HepG2 (cell line): Measurements from ENCODE around the gene ELN. TPM values are rescaled to one million over a fixed set of nuclear protein-coding genes. Genes with fewer than 3 reads are reported as not detected.

Source experiments
- ATAC-seq: fragments of 200-7000 bp; cut with Tn5 transposase; 3 replicates; pipeline ENCODE4 v1.9.1; 2020; ENCODE audit warnings: mild to moderate bottlenecking, moderate library complexity
- BruUV-seq: library from RNA; stranded (reverse); fragments of 400-500 nt; replicated peaks from 2 replicates; lab custom pipeline; 2021; lab: Mats Ljungman, UMichigan
- CTCF ChIA-PET: fragments of 300-600 bp; formaldehyde crosslinking; extraction: SDS; loops from one replicate; lab custom pipeline; 2021; ENCODE audit warnings: low total read pairs, inconsistent platforms, low intra/inter-chr PET ratio; lab: Yijun Ruan, JAX
- POLR2A ChIA-PET: fragments of 350-600 bp; sonication (Branson Sonifier 250); formaldehyde crosslinking; loops from one replicate; lab custom pipeline; 2020; ENCODE audit warnings: antibody characterized with exemption, inconsistent platforms; lab: Yijun Ruan, JAX
- DNase-seq: peaks from one replicate; pipeline ENCODE4 v3.0.0-alpha.2; 2015; ENCODE audit warnings: low spot score
- FAIRE-seq: peaks from 3 replicates; lab custom pipeline; 2011; peaks lifted over from hg19 to GRCh38; lab: Jason Lieb, UNC
- H2AFZ ChIP-seq: one replicate; pipeline ENCODE4 v1.6.1; 2011; ENCODE audit warnings: low read length, inconsistent platforms
- H3K27ac ChIP-seq: fragments of 300-600 bp; 3 replicates; pipeline ENCODE4 v1.8.0; 2011; ENCODE audit warnings: mixed run types, mild to moderate bottlenecking, mixed read lengths, low read length, inconsistent platforms; ENCODE audit not compliant: insufficient read depth; ENCODE audit errors: extremely low read length
- H3K27me3 ChIP-seq, 2 experiments: fragments of 200-600 bp in 1 of 2; 2 replicates in 1 of 2; 3 replicates in 1 of 2; pipeline versions ENCODE4 v1.6.0 to v1.8.0; 2011; ENCODE audit warnings: low read length in 2 of 2, mild to moderate bottlenecking in 2 of 2, moderate library complexity in 2 of 2, inconsistent platforms in 1 of 2; ENCODE audit not compliant: insufficient read depth in 2 of 2, control insufficient read depth in 1 of 2
- H3K36me3 ChIP-seq, 2 experiments: fragments of 200-600 bp in 1 of 2; replicated peaks in 1 of 2; 2 replicates in 1 of 2; 3 replicates in 1 of 2; pipeline versions ENCODE4 v1.5.1 to v1.8.0; 2011; ENCODE audit warnings: low read length in 2 of 2, inconsistent platforms in 1 of 2; ENCODE audit not compliant: insufficient read depth in 2 of 2, control insufficient read depth in 1 of 2
- H3K4me1 ChIP-seq: 2 replicates; pipeline ENCODE4 v1.5.1; 2012; ENCODE audit warnings: low read length, inconsistent platforms; ENCODE audit not compliant: insufficient read depth
- H3K4me2 ChIP-seq: 2 replicates; pipeline ENCODE4 v1.6.0; 2011; ENCODE audit warnings: low read depth, low read length, inconsistent platforms
- H3K4me3 ChIP-seq, 3 experiments: fragments of 200-600 bp in 1 of 3; sonication (generic), shearing (Covaris generic) in 1 of 3; replicated peaks in 1 of 3; 2 replicates each; pipeline ENCODE4 v1.5.1; 2011 to 2016; ENCODE audit warnings: low read length in 3 of 3, inconsistent platforms in 2 of 3, low read depth in 2 of 3, mild to moderate bottlenecking in 2 of 3, control low read depth in 1 of 3, mixed read lengths in 1 of 3; ENCODE audit not compliant: insufficient read depth in 1 of 3
- H3K79me2 ChIP-seq: one replicate; pipeline ENCODE4 v1.6.1; 2011; ENCODE audit warnings: low read length, inconsistent platforms; ENCODE audit not compliant: insufficient read depth
- H3K9ac ChIP-seq: 2 replicates; pipeline ENCODE4 v1.6.0; 2011; ENCODE audit warnings: mild to moderate bottlenecking, low read depth, low read length, inconsistent platforms; ENCODE audit not compliant: insufficient read depth
- H3K9me3 ChIP-seq: 2 replicates; pipeline ENCODE4 v1.5.1; 2012; ENCODE audit warnings: mild to moderate bottlenecking, low read length
- H4K20me1 ChIP-seq: 2 replicates; pipeline ENCODE4 v1.6.0; 2011; ENCODE audit warnings: inconsistent platforms, mild to moderate bottlenecking, low read length, moderate library complexity; ENCODE audit not compliant: insufficient read depth
- AHR ChIP-seq: IDR thresholded peaks from 2 replicates; pipeline ENCODE4 v1.6.1; 2018; ENCODE audit warnings: missing genetic modification reagents, missing compliant biosample characterization
- HNF1B ChIP-seq: sonication (generic); formaldehyde crosslinking; IDR thresholded peaks from 2 replicates; pipeline ENCODE4 v1.5.1; 2020; ENCODE audit warnings: mild to moderate bottlenecking, moderate library complexity, missing genetic modification reagents
- KMT2B ChIP-seq: IDR thresholded peaks from 2 replicates; pipeline ENCODE4 v1.6.1; 2016; ENCODE audit warnings: missing genetic modification reagents, missing compliant biosample characterization
- MAFG ChIP-seq: sonication (generic); formaldehyde crosslinking; IDR thresholded peaks from 2 replicates; pipeline ENCODE4 v1.5.1; 2020; ENCODE audit warnings: mild to moderate bottlenecking, missing genetic modification reagents
- MXD4 ChIP-seq: IDR thresholded peaks from 2 replicates; pipeline ENCODE4 v1.6.1; 2016; ENCODE audit warnings: mild to moderate bottlenecking, missing biosample characterization, missing genetic modification reagents
- PRPF4 ChIP-seq: fragments of 200-400 bp; formaldehyde crosslinking; IDR thresholded peaks from 2 replicates; pipeline ENCODE4 v1.6.1; 2016; ENCODE audit warnings: low read length, low read depth; ENCODE audit not compliant: poor library complexity, severe bottlenecking
- ZNF770 ChIP-seq: sonication (generic); formaldehyde crosslinking; IDR thresholded peaks from 2 replicates; pipeline ENCODE4 v1.5.0; 2020; ENCODE audit warnings: mild to moderate bottlenecking, missing genetic modification reagents
- WGBS: methylation state at CpG from one replicate; pipeline ENCODE4 v1.1.6; 2017; ENCODE audit warnings: low lambda C conversion rate; 5-methylcytosine and 5-hydroxymethylcytosine counted together
- in situ Hi-C: cut with HindIII; loops from 2 replicates; pipeline ENCODE4 v1.10.0; 2017; ENCODE audit warnings: low pct_unique_long_range_greater_than_20kb; ENCODE audit not compliant: extremely low pct_ligation_motif_present
- intact Hi-C: fragments of 100-400 bp; cut with micrococcal nuclease; formaldehyde crosslinking; loops from one replicate; pipeline ENCODE4 v1.10.0; 2022; ENCODE audit not compliant: unreplicated experiment
- polyA plus RNA-seq, 8 experiments: library from polyadenylated mRNA; depleted of rRNA in 3 of 8; stranded (reverse) in 7 of 8; unstranded in 1 of 8; fragments of >200 nt; fragmentation: Illumina TruSeq in 4 of 8; extraction: Trizol in 4 of 8; gene quantifications; 2 replicates each; pipeline versions ENCODE4 v1.2.1 to v1.2.3, GENCODE V29; 2011 to 2016; ENCODE audit warnings: low read depth in 4 of 8, missing spikeins in 1 of 8, mixed read lengths in 1 of 8; ENCODE audit not compliant: insufficient read depth in 1 of 8
- total RNA-seq, 5 experiments: library from RNA; depleted of rRNA; stranded (reverse); fragments of >200 nt; fragmentation: Illumina TruSeq; extraction: Trizol; gene quantifications; 2 replicates each; pipeline ENCODE4 v1.2.3, GENCODE V29; 2016; ENCODE audit warnings: low read depth in 1 of 5
- TF ChIP-seq, protein P1 (sequence below): fragments of 450-650 bp; IDR thresholded peaks from 2 replicates; pipeline ENCODE4 v1.6.1; 2016

The ELN gene
- total and polyA plus RNA-seq, 2 of the 13 experiments (the other 11 are each of a cell fraction or from before 2014, with no cell fraction given), result 0.15 to 0.37 TPM

- TF ChIP-seq ZNF770 (no peak), AHR (CRISPR knock-in tag) (no peak)
- TF ChIP-seq, all 625 proteins: peak for 0
These were observed 28.1 kb upstream of the ELN start (continued) for GRCh38 chr7:73999664-74000435.

DNA sequence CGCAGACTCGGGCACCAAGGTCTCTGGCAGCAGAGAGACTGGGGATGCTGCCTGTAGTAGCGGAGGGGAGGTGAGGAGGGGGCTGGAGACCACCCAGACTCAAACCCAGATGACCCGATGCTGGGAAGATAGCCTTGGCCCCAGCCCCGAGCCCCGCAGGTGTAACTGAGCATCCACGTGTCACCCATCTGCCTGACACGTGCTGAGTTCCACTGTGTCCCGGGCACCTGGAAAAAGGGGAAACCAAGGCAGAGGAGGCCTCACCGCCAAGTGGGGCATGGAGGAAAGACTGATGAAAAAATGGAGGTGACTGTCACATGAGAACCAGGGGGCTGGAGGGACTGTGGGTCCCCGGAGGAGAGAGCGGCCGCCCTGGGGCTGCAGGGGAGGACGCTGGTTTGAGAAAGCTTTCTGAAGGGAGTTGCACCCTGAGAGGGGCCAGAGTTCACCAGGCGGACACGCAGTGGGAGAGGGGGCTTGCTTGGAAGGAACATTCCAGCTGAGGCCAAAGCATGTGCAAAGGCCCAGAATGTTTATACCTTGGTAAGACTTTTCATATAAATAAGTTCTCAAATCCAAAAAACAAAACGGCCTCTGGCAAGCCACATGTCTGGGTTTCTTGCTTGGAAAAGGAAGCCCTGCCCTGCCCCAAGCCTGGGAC, 27.4 kb upstream of the ELN start:
- WGBS, result 41% methylated on average over 17 of the region's 17 CpGs
- CTCF ChIA-PET, result no interaction called here
- H3K27ac ChIP-seq, result no peak overlapping the region

More for the DNA sequence above, 27.4 kb upstream of the ELN start:
- in situ Hi-C loops, result no loop called here
- H3K4me3 ChIP-seq, result no peak overlapping the region
- H3K4me2 ChIP-seq, result no peak overlapping the region
- no peaks in the 10 kb centered on the region for H4K20me1 ChIP-seq
- intact Hi-C loops, result no loop called here
- no peaks in the 10 kb centered on the region for H3K4me1 ChIP-seq
- H3K9ac ChIP-seq, result no peak overlapping the region
- POLR2A ChIA-PET, result no interaction called here
- no TSS peak for BruUV-seq
- ATAC-seq (no peak), FAIRE-seq (no peak), DNase-seq (no peak)
- no peaks in the 10 kb centered on the region for H3K36me3 ChIP-seq
- no peak overlapping the region for H2AFZ ChIP-seq
- H3K79me2 ChIP-seq, result no peaks in the 10 kb centered on the region
- no peak for TF ChIP-seq MAFG (CRISPR knock-in tag)
- TF ChIP-seq, protein P1, sequence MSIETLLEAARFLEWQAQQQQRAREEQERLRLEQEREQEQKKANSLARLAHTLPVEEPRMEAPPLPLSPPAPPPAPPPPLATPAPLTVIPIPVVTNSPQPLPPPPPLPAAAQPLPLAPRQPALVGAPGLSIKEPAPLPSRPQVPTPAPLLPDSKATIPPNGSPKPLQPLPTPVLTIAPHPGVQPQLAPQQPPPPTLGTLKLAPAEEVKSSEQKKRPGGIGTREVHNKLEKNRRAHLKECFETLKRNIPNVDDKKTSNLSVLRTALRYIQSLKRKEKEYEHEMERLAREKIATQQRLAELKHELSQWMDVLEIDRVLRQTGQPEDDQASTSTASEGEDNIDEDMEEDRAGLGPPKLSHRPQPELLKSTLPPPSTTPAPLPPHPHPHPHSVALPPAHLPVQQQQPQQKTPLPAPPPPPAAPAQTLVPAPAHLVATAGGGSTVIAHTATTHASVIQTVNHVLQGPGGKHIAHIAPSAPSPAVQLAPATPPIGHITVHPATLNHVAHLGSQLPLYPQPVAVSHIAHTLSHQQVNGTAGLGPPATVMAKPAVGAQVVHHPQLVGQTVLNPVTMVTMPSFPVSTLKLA, result peak; percentile 97
- no peak for TF ChIP-seq PRPF4
- TF ChIP-seq HNF1B (CRISPR knock-in tag), result no peak
- no peak for TF ChIP-seq MXD4 (CRISPR knock-in tag)
- no peak for TF ChIP-seq KMT2B (CRISPR knock-in tag)
- H3K9me3 ChIP-seq, result no peaks in the 10 kb centered on the region
- H3K27me3 ChIP-seq, result peaks cover 2 to 22% of the 10 kb centered on the region in 2 experiments; a peak in 2 of 5 replicates
